HCT116 (cell line): ENCODE results near the gene HOXB3. TPM values are rescaled to one million over a fixed set of nuclear protein-coding genes. Genes with fewer than 3 reads are reported as not detected.

Source experiments
- ATAC-seq: fragments of 200-7000 bp; cut with Tn5 transposase; 2 replicates; pipeline ENCODE4 v1.9.1; 2020; ENCODE audit warnings: mild to moderate bottlenecking, moderate library complexity
- BruUV-seq: library from RNA; stranded (reverse); fragments of 400-500 nt; replicated peaks from 2 replicates; lab custom pipeline; 2021; lab: Mats Ljungman, UMichigan
- CTCF ChIA-PET: fragments of 300-600 bp; sonication (Branson Sonifier 250); formaldehyde crosslinking; loops from one replicate; lab custom pipeline; 2021; ENCODE audit warnings: antibody characterized with exemption; lab: Charles Lee
- POLR2A ChIA-PET: fragments of 300-600, 350-600 bp; sonication (Branson Sonifier 250); formaldehyde crosslinking; loops from one replicate; lab custom pipeline; 2021; ENCODE audit warnings: antibody characterized with exemption; lab: Charles Lee
- RAD21 ChIA-PET, 2 experiments: fragments of 300-600 bp; sonication (Branson Sonifier 250); formaldehyde crosslinking; loops; one replicate each; lab custom pipeline; 2023; ENCODE audit warnings: low total read pairs in 2 of 2; ENCODE audit not compliant: uncharacterized antibody in 2 of 2, unreplicated experiment in 2 of 2, low non-redundant PET in 1 of 2; lab: Charles Lee
- DNase-seq: peaks from one replicate; pipeline ENCODE4 v3.0.0-alpha.2; 2010; ENCODE audit warnings: low read depth, low spot score
- H2AFZ ChIP-seq: fragments of 200-600 bp; shearing (Covaris generic), sonication (generic); 2 replicates; pipeline ENCODE4 v1.6.1; 2017; ENCODE audit warnings: low read depth, mixed run types, mixed read lengths, antibody characterized with exemption, low read length; ENCODE audit not compliant: poor library complexity, severe bottlenecking
- H3K27ac ChIP-seq: 2 replicates; pipeline ENCODE4 v1.5.1; 2012; ENCODE audit warnings: low read depth, low read length
- H3K27me3 ChIP-seq: fragments of 200-600 bp; sonication (generic); 2 replicates; pipeline ENCODE4 v1.6.1; 2016; ENCODE audit warnings: mixed run types, low read length, mixed read lengths; ENCODE audit not compliant: insufficient read depth
- H3K36me3 ChIP-seq, 2 experiments: fragments of 200-500 bp in 1 of 2; fragments of 200-600 bp in 1 of 2; sonication (Bioruptor generic) in 1 of 2; sonication (generic) in 1 of 2; 2 replicates each; pipeline versions ENCODE4 v1.5.1 to v1.6.1; 2014 to 2016; ENCODE audit warnings: low read length in 2 of 2, inconsistent platforms in 1 of 2, mixed read lengths in 1 of 2, mixed run types in 1 of 2; ENCODE audit not compliant: insufficient read depth in 2 of 2, control insufficient read depth in 1 of 2
- H3K4me1 ChIP-seq, 2 experiments: fragments of 200-600 bp in 1 of 2; sonication (generic) in 1 of 2; 2 replicates each; pipeline versions ENCODE4 v1.5.1 to v1.6.1; 2012 to 2017; ENCODE audit warnings: low read length in 2 of 2, inconsistent platforms in 1 of 2, mild to moderate bottlenecking in 1 of 2, mixed read lengths in 1 of 2, mixed run types in 1 of 2, moderate library complexity in 1 of 2; ENCODE audit not compliant: insufficient read depth in 2 of 2, control insufficient read depth in 1 of 2
- H3K4me2 ChIP-seq: fragments of 200-600 bp; sonication (generic); 2 replicates; pipeline ENCODE4 v1.6.1; 2017; ENCODE audit warnings: mixed run types, low read length, mixed read lengths
- H3K4me3 ChIP-seq, 2 experiments: fragments of 200-600 bp in 1 of 2; sonication (generic) in 1 of 2; replicated peaks in 1 of 2; 2 replicates each; pipeline ENCODE4 v1.5.1; 2011 to 2016; ENCODE audit warnings: low read length in 2 of 2, control low read depth in 1 of 2, low read depth in 1 of 2, mild to moderate bottlenecking in 1 of 2, mixed read lengths in 1 of 2, mixed run types in 1 of 2
- H3K79me2 ChIP-seq: fragments of 200-600 bp; sonication (generic); 2 replicates; pipeline ENCODE4 v1.6.1; 2017; ENCODE audit warnings: mild to moderate bottlenecking, mixed run types, low read length, moderate library complexity, mixed read lengths; ENCODE audit not compliant: insufficient read depth
- H3K9ac ChIP-seq: fragments of 200-600 bp; sonication (generic); 2 replicates; pipeline ENCODE4 v1.6.1; 2016; ENCODE audit warnings: low read length, mixed read lengths
- H3K9me2 ChIP-seq: fragments of 200-600 bp; sonication (generic), shearing (Covaris generic); 2 replicates; pipeline ENCODE4 v1.6.1; 2017; ENCODE audit warnings: mixed run types, mild to moderate bottlenecking, moderate library complexity; ENCODE audit not compliant: insufficient read depth
- H3K9me3 ChIP-seq, 2 experiments: fragments of 200-500 bp in 1 of 2; fragments of 200-600 bp in 1 of 2; sonication (Bioruptor generic) in 1 of 2; sonication (generic) in 1 of 2; 2 replicates each; pipeline ENCODE4 v1.6.1; 2014 to 2017; ENCODE audit warnings: low read length in 2 of 2, mixed read lengths in 2 of 2, inconsistent platforms in 1 of 2, low read depth in 1 of 2, mild to moderate bottlenecking in 1 of 2, mixed run types in 1 of 2, moderate library complexity in 1 of 2; ENCODE audit not compliant: control insufficient read depth in 1 of 2, insufficient read depth in 1 of 2
- H4K20me1 ChIP-seq: fragments of 200-600 bp; sonication (generic), shearing (Covaris generic); 2 replicates; pipeline ENCODE4 v1.6.1; 2017; ENCODE audit warnings: mixed run types, mild to moderate bottlenecking, moderate library complexity; ENCODE audit not compliant: insufficient read depth
- POLR2AphosphoS5 ChIP-seq: IDR thresholded peaks from 2 replicates; pipeline ENCODE4 v1.6.1; 2011; ENCODE audit warnings: mild to moderate bottlenecking, low read depth, low read length, moderate library complexity
- SRF ChIP-seq: IDR thresholded peaks from 2 replicates; pipeline ENCODE4 v1.6.1; 2012; ENCODE audit warnings: low read depth
- YY1 ChIP-seq: IDR thresholded peaks from 2 replicates; pipeline ENCODE4 v1.6.1; 2011; ENCODE audit warnings: low read length, low read depth, moderate library complexity, mild to moderate bottlenecking; ENCODE audit not compliant: insufficient replicate concordance; ENCODE audit errors: extremely low read depth
- ZBTB33 ChIP-seq: IDR thresholded peaks from 2 replicates; pipeline ENCODE4 v1.6.1; 2011; ENCODE audit warnings: mild to moderate bottlenecking, low read length, moderate library complexity; ENCODE audit not compliant: insufficient replicate concordance; ENCODE audit errors: extremely low read depth
- intact Hi-C: fragments of 100-400 bp; cut with micrococcal nuclease; formaldehyde crosslinking; loops from 2 replicates; pipeline ENCODE4 v1.10.0; 2022
- total RNA-seq: library from RNA; stranded (reverse); gene quantifications from one replicate; pipeline ENCODE4 v1.2.1, GENCODE V29; 2021; ENCODE audit not compliant: unreplicated experiment

HOXB3 gene
- total RNA-seq, 1 experiment from 2014 or later: 19.8 TPM

GRCh38 chr17:48592057-48592514, 2.0 kb upstream of the HOXB3 start:
- intact Hi-C loops: no loop called here
- no peak overlapping the region for H3K4me2 ChIP-seq
- POLR2A ChIA-PET: interaction anchor here (0.6 to 1.7 kb wide), 2 partner anchors 9 to 13 kb away, joined by 4 to 6 read pairs; partner anchors contain the start of gene HOXB6

More at GRCh38 chr17:48592057-48592514, 2.0 kb upstream of the HOXB3 start:
- BruUV-seq: no TSS peak
- DNase-seq: no peak
- H4K20me1 ChIP-seq: no peaks in the 10 kb centered on the region
- no peaks in the 10 kb centered on the region for H3K9me3 ChIP-seq
- no peaks in the 10 kb centered on the region for H3K27me3 ChIP-seq
- no peak overlapping the region for H3K9ac ChIP-seq
- no peak overlapping the region for H3K27ac ChIP-seq
- H2AFZ ChIP-seq: no peak overlapping the region
- no peaks in the 10 kb centered on the region for H3K9me2 ChIP-seq
- H3K4me3 ChIP-seq: no peak overlapping the region
- H3K36me3 ChIP-seq: peaks cover 13 to 28% of the 10 kb centered on the region in 2 experiments; a peak in 3 of 4 replicates
- peaks cover 6 to 26% of the 10 kb centered on the region in 2 experiments; a peak in 3 of 4 replicates for H3K4me1 ChIP-seq
- ChIA-PET RAD21 (no interaction called here), CTCF (interaction anchor here (2.2 kb wide), 1 partner anchor 329 kb away, joined by 9 read pairs; no protein-coding TSS in a partner anchor)
- TF ChIP-seq YY1 (no peak), ZBTB33 (no peak), SRF (no peak), POLR2AphosphoS5 (no peak)
- ATAC-seq: no peak
- peaks cover 57% of the 10 kb centered on the region for H3K79me2 ChIP-seq
